HepG2 (cell line): Measurements from ENCODE around the gene TOR4A. TPM values are rescaled to one million over a fixed set of nuclear protein-coding genes. Genes with fewer than 3 reads are reported as not detected.

ENCODE experiments used
- ARHGAP35 ChIP-seq: sonication (generic); formaldehyde crosslinking; IDR thresholded peaks from 2 replicates; pipeline ENCODE4 v1.9.0; 2022; ENCODE audit warnings: mild to moderate bottlenecking, inconsistent platforms, moderate library complexity, missing genetic modification reagents, borderline replicate concordance
- BCL6 ChIP-seq: IDR thresholded peaks from 2 replicates; pipeline ENCODE4 v1.6.1; 2016; ENCODE audit warnings: missing genetic modification reagents, missing compliant biosample characterization
- CBFB ChIP-seq: sonication (generic); formaldehyde crosslinking; IDR thresholded peaks from 2 replicates; pipeline ENCODE4 v1.4.0; 2020; ENCODE audit warnings: missing genetic modification reagents
- CHD2 ChIP-seq: IDR thresholded peaks from 2 replicates; pipeline ENCODE4 v1.6.1; 2011; ENCODE audit warnings: low read depth, low read length, improper control_type of control experiment
- HDAC1 ChIP-seq: sonication (generic); formaldehyde crosslinking; IDR thresholded peaks from 2 replicates; pipeline ENCODE4 v1.5.1; 2020; ENCODE audit warnings: mild to moderate bottlenecking, missing genetic modification reagents
- HMGA1 ChIP-seq: sonication (generic); formaldehyde crosslinking; conservative IDR thresholded peaks from 2 replicates; pipeline ENCODE4 v1.4.0; 2020; ENCODE audit warnings: missing genetic modification reagents
- IRX3 ChIP-seq: sonication (generic); formaldehyde crosslinking; IDR thresholded peaks from 2 replicates; pipeline ENCODE4 v1.8.1; 2023; ENCODE audit warnings: mild to moderate bottlenecking, low read depth, missing genetic modification reagents, borderline replicate concordance
- KAT7 ChIP-seq: IDR thresholded peaks from 2 replicates; pipeline ENCODE4 v1.6.1; 2018; ENCODE audit warnings: borderline replicate concordance, missing compliant biosample characterization
- KDM2A ChIP-seq: sonication (generic); formaldehyde crosslinking; IDR thresholded peaks from 2 replicates; pipeline ENCODE4 v1.4.0; 2020; ENCODE audit warnings: low read depth, missing genetic modification reagents, borderline replicate concordance
- KLF13 ChIP-seq: sonication (generic); formaldehyde crosslinking; IDR thresholded peaks from 2 replicates; pipeline ENCODE4 v1.4.0; 2020; ENCODE audit warnings: mild to moderate bottlenecking, missing genetic modification reagents
- NCOA2 ChIP-seq: sonication (generic); formaldehyde crosslinking; IDR thresholded peaks from 2 replicates; pipeline ENCODE4 v1.8.0; 2022; ENCODE audit warnings: inconsistent platforms
- NFYC ChIP-seq: IDR thresholded peaks from 2 replicates; pipeline ENCODE4 v1.6.1; 2016; ENCODE audit warnings: missing genetic modification reagents, missing compliant biosample characterization
- PTBP1 ChIP-seq: fragments of 200-400 bp; formaldehyde crosslinking; IDR thresholded peaks from 2 replicates; pipeline ENCODE4 v1.6.1; 2018; ENCODE audit warnings: low read length, low read depth; ENCODE audit not compliant: poor library complexity, severe bottlenecking
- SCMH1 ChIP-seq: sonication (generic); formaldehyde crosslinking; IDR thresholded peaks from 2 replicates; pipeline ENCODE4 v1.9.0; 2021; ENCODE audit warnings: missing genetic modification reagents, mild to moderate bottlenecking, borderline replicate concordance
- SNRNP70 ChIP-seq: fragments of 200-400 bp; formaldehyde crosslinking; IDR thresholded peaks from 2 replicates; pipeline ENCODE4 v1.6.1; 2017; ENCODE audit warnings: mild to moderate bottlenecking, low read depth, low read length, moderate library complexity
- TCF7L2 ChIP-seq: IDR thresholded peaks from 2 replicates; pipeline ENCODE4 v1.6.1; 2011; ENCODE audit warnings: mild to moderate bottlenecking, low read depth, low read length, moderate library complexity
- TFDP1 ChIP-seq: IDR thresholded peaks from 2 replicates; pipeline ENCODE4 v1.6.1; 2016; ENCODE audit warnings: missing compliant biosample characterization, missing genetic modification reagents, borderline replicate concordance
- ZFP37 ChIP-seq: sonication (generic); formaldehyde crosslinking; IDR thresholded peaks from 2 replicates; pipeline ENCODE4 v1.4.0; 2020; ENCODE audit warnings: missing genetic modification reagents, borderline replicate concordance
- ZFY ChIP-seq: sonication (generic); formaldehyde crosslinking; IDR thresholded peaks from 2 replicates; pipeline ENCODE4 v1.4.0; 2020; ENCODE audit warnings: missing genetic modification reagents
- ZNF256 ChIP-seq: sonication (generic); formaldehyde crosslinking; conservative IDR thresholded peaks from 2 replicates; pipeline ENCODE4 v1.4.0; 2020; ENCODE audit warnings: missing genetic modification reagents
- ZNF276 ChIP-seq: sonication (generic); formaldehyde crosslinking; IDR thresholded peaks from 2 replicates; pipeline ENCODE4 v1.4.0; 2020; ENCODE audit warnings: mild to moderate bottlenecking, low read depth, missing genetic modification reagents
- ZNF383 ChIP-seq: sonication (generic); formaldehyde crosslinking; IDR thresholded peaks from 2 replicates; pipeline ENCODE4 v1.4.0; 2020; ENCODE audit warnings: missing genetic modification reagents, mild to moderate bottlenecking, borderline replicate concordance
- ZNF670 ChIP-seq: sonication (generic); formaldehyde crosslinking; IDR thresholded peaks from 2 replicates; pipeline ENCODE4 v1.8.0; 2022; ENCODE audit warnings: mild to moderate bottlenecking, missing genetic modification reagents, borderline replicate concordance
- ZNF710 ChIP-seq: sonication (generic); formaldehyde crosslinking; IDR thresholded peaks from 2 replicates; pipeline ENCODE4 v1.5.0; 2020; ENCODE audit warnings: mild to moderate bottlenecking, missing genetic modification reagents, borderline replicate concordance
- ZNF747 ChIP-seq: sonication (generic); formaldehyde crosslinking; IDR thresholded peaks from 2 replicates; pipeline ENCODE4 v1.8.1; 2023; ENCODE audit warnings: missing genetic modification reagents, mild to moderate bottlenecking, borderline replicate concordance
- ZNF879 ChIP-seq: sonication (generic); formaldehyde crosslinking; IDR thresholded peaks from 2 replicates; pipeline ENCODE4 v1.8.1; 2023; ENCODE audit warnings: missing genetic modification reagents
- ZNF891 ChIP-seq: sonication (generic); formaldehyde crosslinking; IDR thresholded peaks from 2 replicates; pipeline ENCODE4 v1.5.0; 2020; ENCODE audit warnings: mild to moderate bottlenecking, missing genetic modification reagents
- polyA plus RNA-seq, 8 experiments: library from polyadenylated mRNA; depleted of rRNA in 3 of 8; stranded (reverse) in 7 of 8; unstranded in 1 of 8; fragments of >200 nt; fragmentation: Illumina TruSeq in 4 of 8; extraction: Trizol in 4 of 8; gene quantifications; 2 replicates each; pipeline versions ENCODE4 v1.2.1 to v1.2.3, GENCODE V29; 2011 to 2016; ENCODE audit warnings: low read depth in 4 of 8, missing spikeins in 1 of 8, mixed read lengths in 1 of 8; ENCODE audit not compliant: insufficient read depth in 1 of 8
- total RNA-seq, 5 experiments: library from RNA; depleted of rRNA; stranded (reverse); fragments of >200 nt; fragmentation: Illumina TruSeq; extraction: Trizol; gene quantifications; 2 replicates each; pipeline ENCODE4 v1.2.3, GENCODE V29; 2016; ENCODE audit warnings: low read depth in 1 of 5

The TOR4A gene
- total and polyA plus RNA-seq, 2 of the 13 experiments (the other 11 are each of a cell fraction or from before 2014, with no cell fraction given), result 11.1 to 14.2 TPM

GRCh38 chr9:137236238-137236935 is 41.1 kb upstream of the TOR4A start (continued):
- no peak; the same call in 1 of the 2 replicates for TF ChIP-seq NCOA2 (CRISPR knock-in tag)
- no peak for TF ChIP-seq ZNF891 (CRISPR knock-in tag)
- TF ChIP-seq NFYC (CRISPR knock-in tag), result peak; percentile 44
- no peak for TF ChIP-seq SCMH1
- TF ChIP-seq ZFY (CRISPR knock-in tag), result peak; percentile 67
- peak; percentile 58; the same call in 1 of the 2 replicates for TF ChIP-seq ZNF747 (CRISPR knock-in tag)
- TF ChIP-seq ZNF710 (CRISPR knock-in tag), result peak; percentile 69; the same call in 1 of the 2 replicates
- no peak for TF ChIP-seq SNRNP70
- no peak; the same call in 1 of the 2 replicates for TF ChIP-seq BCL6 (CRISPR knock-in tag)
- TF ChIP-seq IRX3 (CRISPR knock-in tag), result no peak
- TF ChIP-seq ZNF256, result no peak
- TF ChIP-seq TCF7L2, result no peak
- no peak for TF ChIP-seq ZNF383
- no peak for TF ChIP-seq ZNF670 (CRISPR knock-in tag)
- peak; percentile 75; the same call in 1 of the 2 replicates for TF ChIP-seq ZNF879 (CRISPR knock-in tag)
- no peak for TF ChIP-seq ZNF276 (CRISPR knock-in tag)
- peak; percentile 55; the same call in 1 of the 2 replicates for TF ChIP-seq TFDP1 (CRISPR knock-in tag)
- no peak for TF ChIP-seq CHD2
- no peak for TF ChIP-seq ZFP37 (CRISPR knock-in tag)
- no peak for TF ChIP-seq KLF13 (CRISPR knock-in tag)
- peak; percentile 79 for TF ChIP-seq HDAC1 (CRISPR knock-in tag)
- TF ChIP-seq KAT7, result peak; percentile 29; the same call in 1 of the 2 replicates
- TF ChIP-seq CBFB (CRISPR knock-in tag), result no peak
- no peak for TF ChIP-seq HMGA1 (CRISPR knock-in tag)
- no peak for TF ChIP-seq PTBP1
- no peak for TF ChIP-seq ARHGAP35
- peak; percentile 92 for TF ChIP-seq KDM2A (CRISPR knock-in tag)
